Keratinocyte (primary cell): ENCODE data around the gene CCDC80. TPM values are rescaled to one million over a fixed set of nuclear protein-coding genes. Genes with fewer than 3 reads are reported as not detected.
A peak's percentile ranks its signal among the peaks of the same experiment; 100 is the strongest.

Source experiments
- DNase-seq: peaks from one replicate; pipeline ENCODE4 v3.0.0-alpha.2; 2011; ENCODE audit warnings: low read depth, missing footprints, low spot score
- FAIRE-seq: peaks from 2 replicates; lab custom pipeline; 2011; peaks lifted over from hg19 to GRCh38; lab: Jason Lieb, UNC
- H2AFZ ChIP-seq: 2 replicates; pipeline ENCODE4 v1.6.0; 2012; ENCODE audit warnings: low read length, control low read depth, inconsistent platforms; ENCODE audit not compliant: control insufficient read depth
- H3K27ac ChIP-seq: 2 replicates; pipeline ENCODE4 v1.5.1; 2011; ENCODE audit warnings: low read length; ENCODE audit not compliant: control insufficient read depth, insufficient read depth
- H3K27me3 ChIP-seq: 3 replicates; pipeline ENCODE4 v1.6.0; 2011; ENCODE audit warnings: low read length; ENCODE audit not compliant: control insufficient read depth, insufficient read depth; ENCODE audit errors: extremely low read depth
- H3K36me3 ChIP-seq, 2 experiments: 2 replicates in 1 of 2; 3 replicates in 1 of 2; pipeline ENCODE4 v1.5.1; 2011; ENCODE audit warnings: low read length in 2 of 2, mild to moderate bottlenecking in 1 of 2; ENCODE audit not compliant: control insufficient read depth in 2 of 2, insufficient read depth in 2 of 2; ENCODE audit errors: extremely low read depth in 1 of 2
- H3K4me1 ChIP-seq: 3 replicates; pipeline ENCODE4 v1.5.1; 2011; ENCODE audit warnings: low read length; ENCODE audit not compliant: control insufficient read depth, insufficient read depth; ENCODE audit errors: extremely low read depth
- H3K4me2 ChIP-seq: 3 replicates; pipeline ENCODE4 v1.6.0; 2011; ENCODE audit warnings: low read depth, low read length; ENCODE audit not compliant: control insufficient read depth, insufficient read depth; ENCODE audit errors: extremely low read depth
- H3K4me3 ChIP-seq, 3 experiments: fragments of 200-600 bp in 1 of 3; sonication (generic) in 1 of 3; 2 replicates in 2 of 3; 3 replicates in 1 of 3; pipeline ENCODE4 v1.5.1; 2011 to 2016; ENCODE audit warnings: low read length in 3 of 3, mild to moderate bottlenecking in 3 of 3, control low read depth in 2 of 3, inconsistent platforms in 1 of 3, low read depth in 1 of 3, mixed read lengths in 1 of 3, mixed run types in 1 of 3, moderate library complexity in 1 of 3; ENCODE audit not compliant: control insufficient read depth in 2 of 3, insufficient read depth in 2 of 3; ENCODE audit errors: extremely low read depth in 1 of 3
- H3K79me2 ChIP-seq: 2 replicates; pipeline ENCODE4 v1.6.0; 2012; ENCODE audit warnings: low read length; ENCODE audit not compliant: control insufficient read depth, insufficient read depth
- H3K9ac ChIP-seq: 3 replicates; pipeline ENCODE4 v1.6.0; 2011; ENCODE audit warnings: low read length; ENCODE audit not compliant: control insufficient read depth, insufficient read depth; ENCODE audit errors: extremely low read depth
- H3K9me1 ChIP-seq: 3 replicates; pipeline ENCODE4 v1.6.0; 2011; ENCODE audit warnings: low read length; ENCODE audit not compliant: control insufficient read depth, insufficient read depth; ENCODE audit errors: extremely low read depth
- H3K9me3 ChIP-seq: 2 replicates; pipeline ENCODE4 v1.5.1; 2012; ENCODE audit warnings: low read depth, low read length; ENCODE audit not compliant: control insufficient read depth
- H4K20me1 ChIP-seq: 3 replicates; pipeline ENCODE4 v1.6.0; 2011; ENCODE audit warnings: low read length; ENCODE audit not compliant: control insufficient read depth, insufficient read depth; ENCODE audit errors: extremely low read depth
- EZH2 ChIP-seq: IDR thresholded peaks from one replicate; pipeline ENCODE4 v1.6.1; 2012; ENCODE audit warnings: inconsistent platforms, mild to moderate bottlenecking, low read length, moderate library complexity
- dilution Hi-C: fragments of 300-500 bp; cut with MboI; formaldehyde crosslinking; loops from one replicate; pipeline ENCODE4 v1.7.0; 2020; ENCODE audit warnings: low sequenced_read_pairs; ENCODE audit not compliant: extremely low pct_ligation_motif_present
- polyA plus RNA-seq, 5 experiments: library from polyadenylated mRNA; depleted of rRNA in 3 of 5; stranded (reverse) in 3 of 5; stranded (forward) in 1 of 5; unstranded in 1 of 5; fragments of >200 nt; gene quantifications; 1 replicate in 1 of 5; 2 replicates in 3 of 5; 3 replicates in 1 of 5; pipeline versions ENCODE4 v1.2.1 to v1.2.3, GENCODE V29; 2011 to 2012; ENCODE audit warnings: missing spikeins in 2 of 5, low read depth in 1 of 5, low replicate concordance in 1 of 5
- TF ChIP-seq, protein P1 (sequence below), 3 experiments: IDR thresholded peaks in 1 of 3; conservative IDR thresholded peaks in 1 of 3; optimal IDR thresholded peaks in 1 of 3; 2 replicates in 2 of 3; 3 replicates in 1 of 3; pipeline versions ENCODE3 to v1.5.1; 2011; ENCODE audit warnings: low read length in 3 of 3, mild to moderate bottlenecking in 3 of 3, moderate library complexity in 2 of 3, control low read depth in 1 of 3, inconsistent platforms in 1 of 3; ENCODE audit not compliant: insufficient read depth in 2 of 3; ENCODE audit errors: extremely low read depth in 1 of 3

The CCDC80 gene
- polyA plus RNA-seq, 1 donor (not counting 4 experiments of a cell fraction or from before 2014, with no cell fraction given): 12.8 TPM

GRCh38 chr3:112561734-112562529 is 79.0 kb downstream of the CCDC80 start, which contains the start of the genes ATG3 and SLC35A5:
Gene ATG3 (minus strand): TSS chr3:112561962. CDS start chr3:112561528, 434 bp downstream.
Gene SLC35A5 (plus strand): TSS chr3:112562045. CDS start chr3:112563404, 1,359 bp downstream.
- no peaks in the 10 kb centered on the region for H3K9me3 ChIP-seq
- peak; percentile 90 for FAIRE-seq
- TF ChIP-seq EZH2: no peak
- TF ChIP-seq, protein P1, sequence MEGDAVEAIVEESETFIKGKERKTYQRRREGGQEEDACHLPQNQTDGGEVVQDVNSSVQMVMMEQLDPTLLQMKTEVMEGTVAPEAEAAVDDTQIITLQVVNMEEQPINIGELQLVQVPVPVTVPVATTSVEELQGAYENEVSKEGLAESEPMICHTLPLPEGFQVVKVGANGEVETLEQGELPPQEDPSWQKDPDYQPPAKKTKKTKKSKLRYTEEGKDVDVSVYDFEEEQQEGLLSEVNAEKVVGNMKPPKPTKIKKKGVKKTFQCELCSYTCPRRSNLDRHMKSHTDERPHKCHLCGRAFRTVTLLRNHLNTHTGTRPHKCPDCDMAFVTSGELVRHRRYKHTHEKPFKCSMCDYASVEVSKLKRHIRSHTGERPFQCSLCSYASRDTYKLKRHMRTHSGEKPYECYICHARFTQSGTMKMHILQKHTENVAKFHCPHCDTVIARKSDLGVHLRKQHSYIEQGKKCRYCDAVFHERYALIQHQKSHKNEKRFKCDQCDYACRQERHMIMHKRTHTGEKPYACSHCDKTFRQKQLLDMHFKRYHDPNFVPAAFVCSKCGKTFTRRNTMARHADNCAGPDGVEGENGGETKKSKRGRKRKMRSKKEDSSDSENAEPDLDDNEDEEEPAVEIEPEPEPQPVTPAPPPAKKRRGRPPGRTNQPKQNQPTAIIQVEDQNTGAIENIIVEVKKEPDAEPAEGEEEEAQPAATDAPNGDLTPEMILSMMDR (optimal IDR thresholded peaks at IDR 0.05 in 1 of 3, IDR thresholded peaks at IDR 0.05 in 1 of 3, conservative IDR thresholded peaks at IDR 0.05 in 1 of 3; ENCODE audit: extremely low read depth in 1 of 3, insufficient read depth in 2 of 3, low read length in 3 of 3): peak in 1 of 3 experiments; percentile 16
- no peaks in the 10 kb centered on the region for H3K36me3 ChIP-seq
- peak; percentile 94 for DNase-seq
- peak within 1 kb of the TSS; percentile 86 for H3K4me2 ChIP-seq
- H3K9me1 ChIP-seq: no peaks in the 10 kb centered on the region
- H3K27ac ChIP-seq: peak within 1 kb of the TSS; percentile 97
- peaks cover 17% of the 10 kb centered on the region for H3K4me1 ChIP-seq
- H4K20me1 ChIP-seq: no peaks in the 10 kb centered on the region
- peak within 1 kb of the TSS; percentile 94 for H3K9ac ChIP-seq
- H2AFZ ChIP-seq: peak within 1 kb of the TSS; percentile 98
- dilution Hi-C loops: no loop called here
- H3K27me3 ChIP-seq: no peaks in the 10 kb centered on the region
- H3K4me3 ChIP-seq: peak within 1 kb of the TSS; percentile 54 to 89 (median 73)
- peaks cover 41% of the 10 kb centered on the region for H3K79me2 ChIP-seq

DNA sequence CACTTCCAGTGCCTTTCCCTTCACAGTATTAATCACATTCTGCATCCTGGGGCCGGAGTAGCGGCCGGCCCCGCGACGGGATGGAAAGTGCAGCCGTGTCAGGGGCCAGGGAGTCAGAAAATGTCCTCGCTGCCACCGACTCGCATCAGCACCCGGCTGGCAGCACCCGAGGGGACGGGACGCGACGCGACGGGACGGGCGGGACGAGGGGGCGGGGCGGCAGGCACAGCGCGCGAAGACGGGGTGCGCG is 79.5 kb downstream of the CCDC80 start:
- peak overlapping the region; percentile 97 for H3K27ac ChIP-seq
- peak overlapping the region; percentile 54 to 89 (median 73) for H3K4me3 ChIP-seq
- no peak for TF ChIP-seq EZH2
- TF ChIP-seq, protein P1 (optimal IDR thresholded peaks at IDR 0.05 in 1 of 3, IDR thresholded peaks at IDR 0.05 in 1 of 3, conservative IDR thresholded peaks at IDR 0.05 in 1 of 3; ENCODE audit: extremely low read depth in 1 of 3, insufficient read depth in 2 of 3, low read length in 3 of 3): no peak
- H3K4me1 ChIP-seq: peaks cover 17% of the 10 kb centered on the region
- peak overlapping the region; percentile 86 for H3K4me2 ChIP-seq
- peak overlapping the region; percentile 98 for H2AFZ ChIP-seq
- H3K79me2 ChIP-seq: peaks cover 42% of the 10 kb centered on the region
- dilution Hi-C loops: no loop called here
- peak overlapping the region; percentile 94 for H3K9ac ChIP-seq
- FAIRE-seq (no peak), DNase-seq (no peak)
- no peaks in the 10 kb centered on the region for H4K20me1 ChIP-seq
- H3K27me3 ChIP-seq: no peaks in the 10 kb centered on the region
- H3K9me1 ChIP-seq: no peaks in the 10 kb centered on the region
- no peaks in the 10 kb centered on the region for H3K9me3 ChIP-seq
- no peaks in the 10 kb centered on the region for H3K36me3 ChIP-seq
